Activated CD4-positive, alpha-beta memory T cell treated with anti-CD3 and anti-CD28 coated beads for 36 hours (primary cell): Measurements from ENCODE around the gene GRB7. TPM values are rescaled to one million over a fixed set of nuclear protein-coding genes. Genes with fewer than 3 reads are reported as not detected.

ENCODE experiments used
- CTCF ChIA-PET: fragments of 350-600 bp; sonication (Branson Sonifier 250); formaldehyde crosslinking; loops from one replicate; lab custom pipeline; 2021; ENCODE audit warnings: antibody characterized with exemption, inconsistent platforms; lab: Charles Lee
- POLR2A ChIA-PET: fragments of 350-600 bp; sonication (Branson Sonifier 250); formaldehyde crosslinking; loops from one replicate; lab custom pipeline; 2021; ENCODE audit warnings: antibody characterized with exemption; lab: Charles Lee
- DNase-seq: peaks from one replicate; pipeline ENCODE4 v3.0.0-alpha.2; 2020
- H3K27ac Mint-ChIP-seq: one replicate; pipeline ENCODE4 v1.8.0; 2021; ENCODE audit warnings: mixed read lengths
- H3K27me3 Mint-ChIP-seq: one replicate; pipeline ENCODE4 v1.8.0; 2021; ENCODE audit warnings: mixed read lengths
- H3K36me3 Mint-ChIP-seq: one replicate; pipeline ENCODE4 v1.8.0; 2021; ENCODE audit warnings: mixed read lengths
- H3K4me1 Mint-ChIP-seq: one replicate; pipeline ENCODE4 v1.8.0; 2021; ENCODE audit warnings: low read depth, mixed read lengths
- H3K4me3 Mint-ChIP-seq: one replicate; pipeline ENCODE4 v1.8.0; 2021; ENCODE audit warnings: mild to moderate bottlenecking, mixed read lengths
- H3K9me3 Mint-ChIP-seq: one replicate; pipeline ENCODE4 v1.8.0; 2021; ENCODE audit warnings: mixed read lengths
- intact Hi-C: fragments of 100-400 bp; cut with micrococcal nuclease; formaldehyde crosslinking; loops from one replicate; pipeline ENCODE4 v1.15.1; 2023
- total RNA-seq, 2 experiments: library from RNA; stranded (reverse); gene quantifications; one replicate each; pipeline ENCODE4 v1.2.3, GENCODE V29; 2021

GRB7 gene
- total RNA-seq, 2 experiments from 2014 or later: 0.34 to 1.2 TPM

GRCh38 chr17:39738983-39739884 is 1.5 kb downstream of the GRB7 start:
- Mint-ChIP-seq H3K27me3 (peaks cover 16% of the 10 kb centered on the region), H3K27ac (no peak overlapping the region), H3K4me1 (peaks cover 14% of the 10 kb centered on the region), H3K36me3 (no peaks in the 10 kb centered on the region), H3K9me3 (no peaks in the 10 kb centered on the region), H3K4me3 (no peak overlapping the region)
- POLR2A ChIA-PET: no interaction called here
- no peak for DNase-seq
- CTCF ChIA-PET: no interaction called here
- intact Hi-C loops: no loop called here

- intact Hi-C loops: no loop called here
- ChIA-PET CTCF (no interaction called here), POLR2A (no interaction called here)
- no peaks in the 10 kb centered on the region for H3K36me3 Mint-ChIP-seq
- peaks cover 16% of the 10 kb centered on the region for H3K27me3 Mint-ChIP-seq
- H3K4me3 Mint-ChIP-seq: no peak overlapping the region
- no peak for DNase-seq
- H3K27ac Mint-ChIP-seq: no peak overlapping the region
- no peaks in the 10 kb centered on the region for H3K9me3 Mint-ChIP-seq
- H3K4me1 Mint-ChIP-seq: peaks cover 14% of the 10 kb centered on the region
These were observed 2.2 kb downstream of the GRB7 start for GRCh38 chr17:39739885-39740356.

GRCh38 chr17:39740357-39741111 is 2.8 kb downstream of the GRB7 start:
- intact Hi-C loops: no loop called here
- Mint-ChIP-seq H3K9me3 (no peaks in the 10 kb centered on the region), H3K36me3 (no peaks in the 10 kb centered on the region), H3K27ac (no peak overlapping the region), H3K4me1 (peaks cover 14% of the 10 kb centered on the region), H3K4me3 (no peak overlapping the region), H3K27me3 (peaks cover 16% of the 10 kb centered on the region)
- CTCF ChIA-PET: no interaction called here
- POLR2A ChIA-PET: no interaction called here
- no peak for DNase-seq

DNA sequence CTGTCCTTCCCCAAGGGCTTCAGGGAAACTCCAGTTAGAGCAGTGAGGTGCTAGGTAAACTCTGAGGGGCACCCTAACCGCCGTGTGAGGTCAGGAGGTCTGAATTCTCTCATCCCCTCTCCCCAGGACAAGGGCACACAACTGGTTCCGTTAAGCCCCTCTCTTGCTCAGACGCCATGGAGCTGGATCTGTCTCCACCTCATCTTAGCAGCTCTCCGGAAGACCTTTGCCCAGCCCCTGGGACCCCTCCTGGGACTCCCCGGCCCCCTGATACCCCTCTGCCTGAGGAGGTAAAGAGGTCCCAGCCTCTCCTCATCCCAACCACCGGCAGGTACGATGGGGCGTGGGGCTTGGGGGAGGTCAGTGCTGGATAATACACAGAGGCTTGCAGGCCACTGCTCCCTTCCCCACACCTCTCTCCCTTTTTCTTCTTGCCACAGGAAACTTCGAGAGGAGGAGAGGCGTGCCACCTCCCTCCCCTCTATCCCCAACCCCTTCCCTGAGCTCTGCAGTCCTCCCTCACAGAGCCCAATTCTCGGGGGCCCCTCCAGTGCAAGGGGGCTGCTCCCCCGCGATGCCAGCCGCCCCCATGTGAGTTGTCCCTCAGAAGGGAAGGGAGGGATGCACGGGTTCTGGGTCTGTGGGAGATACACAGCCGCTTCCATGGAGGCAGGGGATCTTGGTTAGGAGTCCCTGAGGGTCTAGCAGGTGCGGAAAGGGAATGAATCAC is 4.6 kb downstream of the GRB7 start:
- no peaks in the 10 kb centered on the region for H3K9me3 Mint-ChIP-seq
- ChIA-PET POLR2A (no interaction called here), CTCF (no interaction called here)
- intact Hi-C loops: no loop called here
- H3K4me1 Mint-ChIP-seq: peaks cover 14% of the 10 kb centered on the region
- no peak overlapping the region for H3K27ac Mint-ChIP-seq
- H3K36me3 Mint-ChIP-seq: no peaks in the 10 kb centered on the region
- no peak overlapping the region for H3K4me3 Mint-ChIP-seq
- no peak for DNase-seq
- peaks cover 16% of the 10 kb centered on the region for H3K27me3 Mint-ChIP-seq

DNA sequence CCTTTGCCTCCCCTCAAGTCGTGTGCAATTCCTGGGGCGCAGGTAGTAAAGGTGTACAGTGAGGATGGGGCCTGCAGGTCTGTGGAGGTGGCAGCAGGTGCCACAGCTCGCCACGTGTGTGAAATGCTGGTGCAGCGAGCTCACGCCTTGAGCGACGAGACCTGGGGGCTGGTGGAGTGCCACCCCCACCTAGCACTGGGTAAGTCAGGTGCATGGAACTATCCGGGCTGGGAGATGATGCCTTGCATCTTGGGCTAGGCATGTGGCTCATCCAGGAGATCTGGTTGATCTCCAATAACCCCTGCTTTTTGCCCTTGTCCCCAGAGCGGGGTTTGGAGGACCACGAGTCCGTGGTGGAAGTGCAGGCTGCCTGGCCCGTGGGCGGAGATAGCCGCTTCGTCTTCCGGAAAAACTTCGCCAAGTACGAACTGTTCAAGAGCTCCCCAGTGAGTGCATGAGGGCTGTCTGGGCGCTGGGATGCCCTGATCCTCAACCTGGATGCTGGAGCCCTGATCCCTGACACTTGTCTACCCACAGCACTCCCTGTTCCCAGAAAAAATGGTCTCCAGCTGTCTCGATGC is 5.2 kb downstream of the GRB7 start:
- ChIA-PET CTCF (interaction anchor here (1.1 to 2.1 kb wide), 3 partner anchors 10 to 195 kb away, joined by 3 to 5 read pairs (median 4); no protein-coding TSS in a partner anchor), POLR2A (no interaction called here)
- H3K36me3 Mint-ChIP-seq: no peaks in the 10 kb centered on the region
- intact Hi-C loops: no loop called here
- H3K27me3 Mint-ChIP-seq: peaks cover 13% of the 10 kb centered on the region
- no peak overlapping the region for H3K27ac Mint-ChIP-seq
- no peak for DNase-seq
- peaks cover 14% of the 10 kb centered on the region for H3K4me1 Mint-ChIP-seq
- H3K4me3 Mint-ChIP-seq: no peak overlapping the region
- no peaks in the 10 kb centered on the region for H3K9me3 Mint-ChIP-seq

DNA sequence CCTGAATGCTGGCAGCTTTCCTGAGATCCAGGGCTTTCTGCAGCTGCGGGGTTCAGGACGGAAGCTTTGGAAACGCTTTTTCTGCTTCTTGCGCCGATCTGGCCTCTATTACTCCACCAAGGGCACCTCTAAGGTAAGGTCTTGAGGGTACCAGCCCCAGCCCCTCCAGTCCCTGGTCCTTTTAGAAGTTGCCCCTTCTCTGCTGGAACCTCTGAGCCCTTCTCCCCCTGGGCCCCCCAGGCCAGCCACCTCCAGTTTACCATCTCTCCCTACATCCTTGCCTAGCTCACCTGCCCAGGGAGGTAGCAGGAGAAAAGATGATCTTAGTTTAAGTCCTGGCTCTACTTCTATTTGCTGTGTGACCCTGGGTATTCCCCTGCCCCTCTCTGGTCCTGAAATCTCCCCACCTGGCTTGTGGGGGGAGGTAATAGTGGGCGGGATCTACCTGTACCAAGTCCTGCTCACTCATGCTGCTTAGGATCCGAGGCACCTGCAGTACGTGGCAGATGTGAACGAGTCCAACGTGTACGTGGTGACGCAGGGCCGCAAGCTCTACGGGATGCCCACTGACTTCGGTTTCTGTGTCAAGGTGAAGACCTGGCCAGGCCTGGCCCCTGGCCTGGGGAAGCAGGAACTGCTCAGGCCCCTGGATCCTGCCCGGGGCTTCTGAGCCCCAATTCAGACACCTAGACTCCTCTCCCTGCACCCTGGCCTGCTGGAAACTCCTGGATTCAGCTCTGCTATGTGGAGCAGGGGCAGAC is 6.5 kb downstream of the GRB7 start:
- ChIA-PET POLR2A (interaction anchor here (1.2 kb wide), 1 partner anchor 14 kb away, joined by 4 read pairs; the partner anchor contains the start of gene MIEN1), CTCF (interaction anchor here (0.6 to 2.1 kb wide), 7 partner anchors 9 to 196 kb away, joined by 3 to 5 read pairs (median 4); partner anchors contain the start of gene MIEN1)
- Mint-ChIP-seq H3K9me3 (no peaks in the 10 kb centered on the region), H3K27me3 (peaks cover 7% of the 10 kb centered on the region), H3K4me3 (no peak overlapping the region), H3K27ac (no peak overlapping the region), H3K4me1 (peaks cover 5% of the 10 kb centered on the region), H3K36me3 (no peaks in the 10 kb centered on the region)
- DNase-seq: no peak
- intact Hi-C loops: no loop called here

- Mint-ChIP-seq H3K4me3 (no peak overlapping the region), H3K27ac (no peak overlapping the region), H3K4me1 (peaks cover 3% of the 10 kb centered on the region), H3K36me3 (no peaks in the 10 kb centered on the region), H3K9me3 (no peaks in the 10 kb centered on the region), H3K27me3 (peaks cover 7% of the 10 kb centered on the region)
- intact Hi-C loops: no loop called here
- DNase-seq: no peak
- CTCF ChIA-PET: interaction anchor here (0.6 to 2.1 kb wide), 4 partner anchors 8 to 91 kb away, joined by 3 to 5 read pairs (median 4); no protein-coding TSS in a partner anchor
- POLR2A ChIA-PET: no interaction called here
These were observed 7.1 kb downstream of the GRB7 start for GRCh38 chr17:39744836-39745215.

DNA sequence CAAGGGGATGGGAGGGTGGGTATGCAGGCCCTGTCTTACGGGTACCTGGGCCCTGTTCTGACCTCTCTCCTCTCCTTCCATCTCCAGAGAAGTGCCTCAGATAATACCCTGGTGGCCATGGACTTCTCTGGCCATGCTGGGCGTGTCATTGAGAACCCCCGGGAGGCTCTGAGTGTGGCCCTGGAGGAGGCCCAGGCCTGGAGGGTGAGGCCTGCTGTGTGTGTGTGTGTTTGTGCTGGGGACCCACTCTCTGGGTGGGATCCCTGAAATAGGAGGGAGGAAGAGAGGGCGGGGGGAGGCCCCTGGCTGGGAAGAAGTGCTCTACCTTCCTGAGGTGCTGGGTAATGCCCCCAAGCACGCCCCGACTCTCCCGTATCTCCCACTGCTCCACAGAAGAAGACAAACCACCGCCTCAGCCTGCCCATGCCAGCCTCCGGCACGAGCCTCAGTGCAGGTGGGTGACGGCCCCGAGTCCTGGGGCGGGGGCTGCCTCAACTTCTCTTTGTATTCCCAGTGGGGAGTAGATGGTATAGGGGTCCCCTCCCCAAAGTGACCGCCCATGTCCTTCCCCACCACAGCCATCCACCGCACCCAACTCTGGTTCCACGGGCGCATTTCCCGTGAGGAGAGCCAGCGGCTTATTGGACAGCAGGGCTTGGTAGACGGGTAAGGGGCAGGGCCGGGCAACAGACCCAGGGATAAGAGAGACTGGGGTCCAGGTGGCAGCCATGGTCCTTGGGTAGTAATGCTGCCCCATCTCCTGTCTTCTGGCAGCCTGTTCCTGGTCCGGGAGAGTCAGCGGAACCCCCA is 7.8 kb downstream of the GRB7 start:
- Mint-ChIP-seq H3K36me3 (no peaks in the 10 kb centered on the region), H3K27me3 (peaks cover 6% of the 10 kb centered on the region)
- CTCF ChIA-PET: interaction anchor here (0.6 to 1.6 kb wide), 3 partner anchors 15 to 92 kb away, joined by 3 to 5 read pairs (median 4); no protein-coding TSS in a partner anchor

DNA sequence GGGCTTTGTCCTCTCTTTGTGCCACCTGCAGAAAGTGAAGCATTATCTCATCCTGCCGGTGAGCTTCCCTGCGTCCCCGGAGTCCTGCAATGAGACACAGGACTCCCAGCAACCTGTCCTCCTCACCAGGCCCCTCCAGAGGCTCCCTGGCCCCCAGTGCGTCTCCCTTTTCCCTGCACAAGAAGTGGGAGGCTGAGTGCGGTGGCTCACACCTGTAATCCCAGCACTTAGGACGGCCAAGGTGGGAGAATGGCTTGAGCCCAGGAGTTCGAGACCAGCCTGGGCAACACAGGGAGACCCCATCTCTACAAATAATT is 8.4 kb downstream of the GRB7 start:
- ChIA-PET POLR2A (no interaction called here), CTCF (interaction anchor here (0.9 kb wide), 1 partner anchor 92 kb away, joined by 3 read pairs; no protein-coding TSS in a partner anchor)
- DNase-seq: no peak
- intact Hi-C loops: no loop called here
- H3K27me3 Mint-ChIP-seq: peaks cover 3% of the 10 kb centered on the region
- no peak overlapping the region for H3K4me3 Mint-ChIP-seq
- no peak overlapping the region for H3K27ac Mint-ChIP-seq
- H3K4me1 Mint-ChIP-seq: peaks cover 2% of the 10 kb centered on the region
- H3K36me3 Mint-ChIP-seq: no peaks in the 10 kb centered on the region
- H3K9me3 Mint-ChIP-seq: no peaks in the 10 kb centered on the region

More for the DNA sequence above, 7.8 kb downstream of the GRB7 start:
- intact Hi-C loops: no loop called here
- Mint-ChIP-seq H3K9me3 (no peaks in the 10 kb centered on the region), H3K4me3 (no peak overlapping the region), H3K27ac (no peak overlapping the region), H3K4me1 (peaks cover 3% of the 10 kb centered on the region)
- POLR2A ChIA-PET: no interaction called here
- no peak for DNase-seq

DNA sequence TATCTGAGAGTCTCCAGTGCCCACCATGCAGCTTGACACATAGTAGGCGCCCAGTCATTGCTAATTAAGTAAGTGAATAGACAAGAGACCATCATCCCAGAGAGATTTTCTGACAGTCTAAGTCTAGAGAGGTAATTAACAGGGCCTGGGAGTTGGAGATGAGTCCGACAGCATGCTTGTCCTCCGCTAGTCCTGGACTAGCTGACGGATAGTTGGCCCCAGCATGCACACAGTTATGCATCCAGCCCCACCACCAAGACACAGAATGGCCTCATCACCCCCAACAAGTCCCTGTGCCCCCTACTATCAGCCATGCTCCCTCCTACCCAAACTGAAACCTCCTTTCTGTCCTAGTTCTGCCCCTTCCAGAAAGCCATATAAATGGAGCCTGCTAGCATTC is 10.0 kb downstream of the GRB7 start:
- ChIA-PET CTCF (no interaction called here), POLR2A (no interaction called here)
- H3K36me3 Mint-ChIP-seq: no peaks in the 10 kb centered on the region
- peaks cover 14% of the 10 kb centered on the region for H3K4me1 Mint-ChIP-seq
- H3K27ac Mint-ChIP-seq: no peak overlapping the region
- H3K27me3 Mint-ChIP-seq: peaks cover under 1% of the 10 kb centered on the region
- no peak overlapping the region for H3K4me3 Mint-ChIP-seq
- DNase-seq: no peak
- H3K9me3 Mint-ChIP-seq: no peaks in the 10 kb centered on the region
- intact Hi-C loops: no loop called here
